ENCODE measurements around the gene MBOAT2.

The MBOAT2 gene

DNA sequence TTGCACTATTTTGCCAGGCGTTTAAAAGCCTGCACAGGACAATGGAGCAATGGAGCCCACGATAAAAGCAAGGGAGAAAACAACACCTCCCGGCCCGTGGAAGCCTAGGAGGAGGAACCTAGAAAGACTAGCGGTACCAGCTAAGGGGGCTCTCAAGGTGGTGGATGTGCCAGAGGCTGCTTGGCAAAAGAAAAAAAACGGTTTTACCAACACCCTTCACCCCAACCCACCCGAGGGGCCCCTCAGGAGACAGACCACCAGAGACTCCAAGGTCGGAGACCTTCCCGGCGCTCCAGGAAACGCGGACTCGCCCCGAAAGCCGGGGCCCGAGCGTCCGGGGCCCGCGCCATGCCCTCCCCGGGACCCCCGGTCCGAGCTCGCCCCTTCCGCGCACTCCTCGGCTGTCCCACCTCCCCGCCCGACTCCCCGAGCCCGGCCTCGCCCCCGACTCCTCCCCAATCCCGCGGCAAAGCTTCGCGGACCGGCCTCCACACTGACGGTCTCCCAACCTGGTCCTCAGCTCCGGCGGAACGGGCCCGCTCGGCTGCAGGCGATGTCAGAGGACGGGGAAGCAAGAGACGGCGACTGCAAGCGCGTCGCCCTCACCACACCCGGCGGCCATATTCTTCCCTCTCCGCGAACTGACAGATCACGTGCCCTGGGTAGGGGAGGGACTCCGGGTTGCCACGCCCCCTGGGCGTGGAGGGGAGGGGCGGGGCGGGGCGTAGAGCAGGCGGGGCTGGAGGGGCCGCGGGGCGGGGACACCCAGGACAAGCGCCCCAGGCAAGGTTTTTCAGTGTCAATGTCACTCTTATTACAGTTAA, 166.3 kb downstream of the MBOAT2 start, which contains the start of gene KIDINS220:
Gene KIDINS220, minus strand, starts transcription at position 643 of the 824 bp plus-strand sequence. CDS start 10,520 bp downstream, outside the sequence.
- Histone ChIP-seq H2AFZ (ENCODE audit: low read depth, low read length) (peak within 1 kb of the TSS; percentile 98), H3K27ac (ENCODE audit: low read length) (peak within 1 kb of the TSS; percentile 77), H3K79me2 (ENCODE audit: insufficient read depth, low read length) (peaks cover 52% of the 10 kb centered on the region), H3K27me3 (ENCODE audit: insufficient read depth, low read length, poor library complexity) (no peaks in the 10 kb centered on the region), H3K4me3 (ENCODE audit: low read depth in 1 of 2, low read length in 2 of 2) (peak within 1 kb of the TSS; percentile 91 to 96), H3K4me1 (ENCODE audit: insufficient read depth, low read length) (peaks cover 33% of the 10 kb centered on the region), H3K9me3 (ENCODE audit: insufficient read depth, low read length, severe bottlenecking) (no peaks in the 10 kb centered on the region), H4K20me1 (ENCODE audit: insufficient read depth, low read length) (peaks cover 15% of the 10 kb centered on the region; the same call in 1 of the 2 replicates), H3K4me2 (ENCODE audit: insufficient read depth, low read length) (peak within 1 kb of the TSS; percentile 97), H3K36me3 (ENCODE audit: insufficient read depth, low read length) (no peaks in the 10 kb centered on the region), H3K9ac (ENCODE audit: low read depth, low read length) (peak within 1 kb of the TSS; percentile 84)
- peak; percentile 91 for ATAC-seq (ENCODE audit: insufficient read depth, low read depth)
- TF ChIP-seq, protein P1, sequence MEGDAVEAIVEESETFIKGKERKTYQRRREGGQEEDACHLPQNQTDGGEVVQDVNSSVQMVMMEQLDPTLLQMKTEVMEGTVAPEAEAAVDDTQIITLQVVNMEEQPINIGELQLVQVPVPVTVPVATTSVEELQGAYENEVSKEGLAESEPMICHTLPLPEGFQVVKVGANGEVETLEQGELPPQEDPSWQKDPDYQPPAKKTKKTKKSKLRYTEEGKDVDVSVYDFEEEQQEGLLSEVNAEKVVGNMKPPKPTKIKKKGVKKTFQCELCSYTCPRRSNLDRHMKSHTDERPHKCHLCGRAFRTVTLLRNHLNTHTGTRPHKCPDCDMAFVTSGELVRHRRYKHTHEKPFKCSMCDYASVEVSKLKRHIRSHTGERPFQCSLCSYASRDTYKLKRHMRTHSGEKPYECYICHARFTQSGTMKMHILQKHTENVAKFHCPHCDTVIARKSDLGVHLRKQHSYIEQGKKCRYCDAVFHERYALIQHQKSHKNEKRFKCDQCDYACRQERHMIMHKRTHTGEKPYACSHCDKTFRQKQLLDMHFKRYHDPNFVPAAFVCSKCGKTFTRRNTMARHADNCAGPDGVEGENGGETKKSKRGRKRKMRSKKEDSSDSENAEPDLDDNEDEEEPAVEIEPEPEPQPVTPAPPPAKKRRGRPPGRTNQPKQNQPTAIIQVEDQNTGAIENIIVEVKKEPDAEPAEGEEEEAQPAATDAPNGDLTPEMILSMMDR (IDR thresholded peaks at IDR 0.05; ENCODE audit: borderline replicate concordance, extremely low read depth, low read length, poor library complexity, severe bottlenecking): no peak
- no peak for TF ChIP-seq EZH2 (IDR thresholded peaks at IDR 0.05; ENCODE audit: borderline replicate concordance, low read depth, low read length, severe bottlenecking)
- DNase-seq: peak; percentile 88

DNA sequence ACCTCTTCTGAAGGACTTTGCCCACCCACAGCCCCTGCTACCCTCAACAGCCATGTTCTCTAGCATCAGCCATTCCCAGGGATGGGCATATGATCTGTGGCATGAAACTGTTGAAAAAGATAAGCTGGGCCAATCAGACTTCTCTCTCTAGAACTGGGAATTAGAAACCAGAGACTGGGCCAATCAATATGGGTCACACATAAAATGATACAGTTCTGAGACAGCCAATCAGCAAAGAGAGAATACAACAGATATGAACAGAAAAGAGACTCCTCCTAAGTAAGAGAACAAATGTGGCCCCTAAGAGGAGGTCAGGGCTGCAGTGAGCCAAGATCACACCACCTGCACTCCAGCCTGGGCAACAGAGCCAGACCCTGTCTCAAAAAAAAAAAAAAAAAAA, 168.2 kb downstream of the MBOAT2 start:
- DNase-seq (no peak), ATAC-seq (ENCODE audit: insufficient read depth, low read depth) (no peak)
- H3K27ac ChIP-seq (ENCODE audit: low read length): no peak overlapping the region
- TF ChIP-seq, protein P1 (IDR thresholded peaks at IDR 0.05; ENCODE audit: borderline replicate concordance, extremely low read depth, low read length, poor library complexity, severe bottlenecking): no peak
- TF ChIP-seq EZH2 (IDR thresholded peaks at IDR 0.05; ENCODE audit: borderline replicate concordance, low read depth, low read length, severe bottlenecking): no peak
- H3K9me3 ChIP-seq (ENCODE audit: insufficient read depth, low read length, severe bottlenecking): no peaks in the 10 kb centered on the region
- H3K9ac ChIP-seq (ENCODE audit: low read depth, low read length): no peak overlapping the region
- H3K4me1 ChIP-seq (ENCODE audit: insufficient read depth, low read length): peaks cover 33% of the 10 kb centered on the region
- peak overlapping the region in 1 of 2 experiments; percentile 91; a peak in 1 of 4 replicates for H3K4me3 ChIP-seq (ENCODE audit: low read depth in 1 of 2, low read length in 2 of 2)
- H3K36me3 ChIP-seq (ENCODE audit: insufficient read depth, low read length): no peaks in the 10 kb centered on the region
- peaks cover 29% of the 10 kb centered on the region; the same call in 1 of the 2 replicates for H4K20me1 ChIP-seq (ENCODE audit: insufficient read depth, low read length)
- H3K27me3 ChIP-seq (ENCODE audit: insufficient read depth, low read length, poor library complexity): no peaks in the 10 kb centered on the region
- H2AFZ ChIP-seq (ENCODE audit: low read depth, low read length): no peak overlapping the region
- peaks cover 71% of the 10 kb centered on the region for H3K79me2 ChIP-seq (ENCODE audit: insufficient read depth, low read length)
- peak overlapping the region; percentile 97 for H3K4me2 ChIP-seq (ENCODE audit: insufficient read depth, low read length)

DNA sequence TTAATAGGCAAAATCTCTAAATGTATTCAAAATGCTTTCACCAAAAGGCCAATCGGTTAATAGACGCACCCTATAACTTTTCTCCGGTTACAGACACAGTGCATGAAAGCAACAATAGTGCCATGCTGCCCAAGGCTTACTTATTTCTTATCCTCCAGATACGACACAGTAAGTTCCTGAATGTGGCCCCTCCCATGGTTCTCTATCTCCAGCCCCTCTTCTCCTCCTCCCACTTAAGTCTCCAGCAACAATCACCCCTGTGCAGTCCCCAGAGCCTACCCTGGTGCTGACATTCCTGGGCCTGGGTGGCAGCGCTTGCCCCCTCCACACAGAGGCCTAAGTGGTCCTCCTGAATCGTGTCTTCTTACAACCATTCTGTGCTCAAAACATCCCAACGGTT, 169.6 kb downstream of the MBOAT2 start:
- Histone ChIP-seq H3K27ac (ENCODE audit: low read length) (no peak overlapping the region), H2AFZ (ENCODE audit: low read depth, low read length) (no peak overlapping the region), H4K20me1 (ENCODE audit: insufficient read depth, low read length) (peaks cover 34% of the 10 kb centered on the region; the same call in 1 of the 2 replicates), H3K4me1 (ENCODE audit: insufficient read depth, low read length) (peaks cover 33% of the 10 kb centered on the region), H3K79me2 (ENCODE audit: insufficient read depth, low read length) (peaks cover 83% of the 10 kb centered on the region), H3K9me3 (ENCODE audit: insufficient read depth, low read length, severe bottlenecking) (no peaks in the 10 kb centered on the region), H3K4me2 (ENCODE audit: insufficient read depth, low read length) (peak overlapping the region; percentile 40; the same call in 1 of the 2 replicates), H3K36me3 (ENCODE audit: insufficient read depth, low read length) (no peaks in the 10 kb centered on the region), H3K9ac (ENCODE audit: low read depth, low read length) (no peak overlapping the region), H3K4me3 (ENCODE audit: low read depth in 1 of 2, low read length in 2 of 2) (no peak overlapping the region), H3K27me3 (ENCODE audit: insufficient read depth, low read length, poor library complexity) (no peaks in the 10 kb centered on the region)
- ATAC-seq (ENCODE audit: insufficient read depth, low read depth) (no peak), DNase-seq (no peak)
- TF ChIP-seq, protein P1 (IDR thresholded peaks at IDR 0.05; ENCODE audit: borderline replicate concordance, extremely low read depth, low read length, poor library complexity, severe bottlenecking): no peak
- no peak for TF ChIP-seq EZH2 (IDR thresholded peaks at IDR 0.05; ENCODE audit: borderline replicate concordance, low read depth, low read length, severe bottlenecking)
